Lower lobe of right lung (tissue), 2 donors: Measurements from ENCODE around the gene ANKRD45. TPM values are rescaled to one million over a fixed set of nuclear protein-coding genes. Genes with fewer than 3 reads are reported as not detected.

ENCODE experiments used
- ATAC-seq, 2 donors: fragments of 200-7000 bp; cut with Tn5 transposase; one replicate each; pipeline ENCODE4 v1.9.1; 2020 to 2022; ENCODE audit warnings: mild to moderate bottlenecking in 2 of 2, moderate library complexity in 2 of 2
- DNase-seq: peaks from one replicate; pipeline ENCODE4 v3.0.0-alpha.2; 2020
- H3K27ac ChIP-seq: fragments of 200-600 bp; one replicate; pipeline ENCODE4 v1.8.0; 2022
- H3K27me3 ChIP-seq: fragments of 200-600 bp; one replicate; pipeline ENCODE4 v1.8.0; 2022; ENCODE audit warnings: low read depth
- H3K36me3 ChIP-seq: fragments of 200-600 bp; one replicate; pipeline ENCODE4 v1.8.0; 2022; ENCODE audit warnings: mild to moderate bottlenecking
- H3K4me1 ChIP-seq: fragments of 200-600 bp; one replicate; pipeline ENCODE4 v1.8.0; 2022
- H3K4me3 ChIP-seq: fragments of 200-600 bp; one replicate; pipeline ENCODE4 v1.8.0; 2022; ENCODE audit warnings: mild to moderate bottlenecking
- H3K9me3 ChIP-seq: fragments of 200-600 bp; one replicate; pipeline ENCODE4 v1.8.0; 2022
- CTCF ChIP-seq: fragments of 200-600 bp; IDR thresholded peaks from one replicate; pipeline ENCODE4 v1.8.0; 2022; ENCODE audit warnings: antibody characterized with exemption, mild to moderate bottlenecking
- intact Hi-C: fragments of 100-400 bp; cut with DNase I; formaldehyde crosslinking; loops from one replicate; pipeline ENCODE4 v1.11.0; 2022
- total RNA-seq: library from RNA; stranded (reverse); fragmentation: NEBNext Ultra II Directional; extraction: Animal tissue kit (Norgen Biotek cat#: 25700); gene quantifications from one replicate; pipeline ENCODE4 v1.2.1, GENCODE V29; 2021
- donor health status: DM: no; HTN: yes; CAD: no; lungs with severe emphysema.

Gene ANKRD45
- total RNA-seq, 1 donor from 2014 or later: 4.2 TPM

- no peak overlapping the region for H3K4me3 ChIP-seq
- no peaks in the 10 kb centered on the region for H3K36me3 ChIP-seq
- H3K27me3 ChIP-seq: no peaks in the 10 kb centered on the region
- no peak overlapping the region for H3K27ac ChIP-seq
- H3K9me3 ChIP-seq: no peaks in the 10 kb centered on the region
- DNase-seq: no peak
- intact Hi-C loops: no loop called here
- no peak for TF ChIP-seq CTCF
- no peaks in the 10 kb centered on the region for H3K4me1 ChIP-seq
- ATAC-seq: no peak
Observed at GRCh38 chr1:173590557-173590956, 79.1 kb downstream of the ANKRD45 start.

- intact Hi-C loops: no loop called here
- Histone ChIP-seq H3K36me3 (no peaks in the 10 kb centered on the region), H3K4me3 (no peak overlapping the region), H3K27ac (no peak overlapping the region), H3K27me3 (no peaks in the 10 kb centered on the region), H3K4me1 (no peaks in the 10 kb centered on the region), H3K9me3 (no peaks in the 10 kb centered on the region)
- DNase-seq: no peak
- no peak for TF ChIP-seq CTCF
- ATAC-seq: no peak
Observed at GRCh38 chr1:173581383-173582079, 88.1 kb downstream of the ANKRD45 start.

- H3K4me3 ChIP-seq: no peak overlapping the region
- H3K36me3 ChIP-seq: no peaks in the 10 kb centered on the region
- no peak for ATAC-seq
- no peak for TF ChIP-seq CTCF
- DNase-seq: no peak
- no peak overlapping the region for H3K27ac ChIP-seq
- no peaks in the 10 kb centered on the region for H3K27me3 ChIP-seq
- intact Hi-C loops: no loop called here
- H3K4me1 ChIP-seq: no peaks in the 10 kb centered on the region
- H3K9me3 ChIP-seq: no peaks in the 10 kb centered on the region
Observed at GRCh38 chr1:173580658-173581057, 89.0 kb downstream of the ANKRD45 start.

- H3K9me3 ChIP-seq: no peaks in the 10 kb centered on the region
- DNase-seq: no peak
- H3K36me3 ChIP-seq: no peaks in the 10 kb centered on the region
- intact Hi-C loops: no loop called here
- no peak overlapping the region for H3K4me3 ChIP-seq
- no peaks in the 10 kb centered on the region for H3K4me1 ChIP-seq
- no peak overlapping the region for H3K27ac ChIP-seq
- no peak for TF ChIP-seq CTCF
- H3K27me3 ChIP-seq: no peaks in the 10 kb centered on the region
- no peak for ATAC-seq
Observed at GRCh38 chr1:173580071-173580470, 89.6 kb downstream of the ANKRD45 start.

- H3K27me3 ChIP-seq: no peaks in the 10 kb centered on the region
- H3K9me3 ChIP-seq: no peaks in the 10 kb centered on the region
- intact Hi-C loops: no loop called here
- ATAC-seq: no peak
- no peaks in the 10 kb centered on the region for H3K36me3 ChIP-seq
- no peak overlapping the region for H3K27ac ChIP-seq
- no peak for TF ChIP-seq CTCF
- H3K4me3 ChIP-seq: no peak overlapping the region
- DNase-seq: no peak
- no peaks in the 10 kb centered on the region for H3K4me1 ChIP-seq
Observed at GRCh38 chr1:173573596-173573995, 96.1 kb downstream of the ANKRD45 start.
